CD14-positive monocyte (primary cell): ENCODE results near the gene MRTFA. TPM values are rescaled to one million over a fixed set of nuclear protein-coding genes. Genes with fewer than 3 reads are reported as not detected.

Source experiments
- DNase-seq, 3 donors: peaks; one replicate each; pipeline ENCODE4 v3.0.0-alpha.2; 2011 to 2022
- H2AFZ ChIP-seq: 2 replicates; pipeline ENCODE4 v1.6.0; 2012; ENCODE audit warnings: mild to moderate bottlenecking, low read depth, low read length, inconsistent platforms; ENCODE audit not compliant: insufficient read depth, poor library complexity, severe bottlenecking
- H3K27ac ChIP-seq, 2 donors: 1 replicate in 1 of 2; 2 replicates in 1 of 2; pipeline ENCODE4 v1.5.1; 2012 to 2013; ENCODE audit warnings: low read length in 2 of 2, control low read depth in 1 of 2, inconsistent platforms in 1 of 2, low read depth in 1 of 2, mild to moderate bottlenecking in 1 of 2
- H3K27me3 ChIP-seq, 2 donors: one replicate each; pipeline versions ENCODE4 v1.6.0 to v1.6.1; 2011 to 2013; ENCODE audit warnings: low read length in 2 of 2; ENCODE audit not compliant: control insufficient read depth in 2 of 2, insufficient read depth in 2 of 2
- H3K36me3 ChIP-seq, 2 donors: replicated peaks in 1 of 2; 1 replicate in 1 of 2; 2 replicates in 1 of 2; pipeline versions ENCODE4 v1.5.1 to v1.6.1; 2012 to 2013; ENCODE audit warnings: low read length in 2 of 2, control low read depth in 1 of 2, inconsistent platforms in 1 of 2, mild to moderate bottlenecking in 1 of 2; ENCODE audit not compliant: insufficient read depth in 2 of 2, control insufficient read depth in 1 of 2
- H3K4me1 ChIP-seq, 2 donors: 1 replicate in 1 of 2; 2 replicates in 1 of 2; pipeline versions ENCODE4 v1.5.1 to v1.6.1; 2012 to 2013; ENCODE audit warnings: low read length in 2 of 2, control low read depth in 1 of 2, inconsistent platforms in 1 of 2, mild to moderate bottlenecking in 1 of 2, moderate library complexity in 1 of 2; ENCODE audit not compliant: insufficient read depth in 2 of 2, control insufficient read depth in 1 of 2
- H3K4me2 ChIP-seq: replicated peaks from 2 replicates; pipeline ENCODE3; 2012; ENCODE audit warnings: low read length, moderate library complexity, mild to moderate bottlenecking; ENCODE audit not compliant: poor library complexity, severe bottlenecking; ENCODE audit errors: extremely low read depth
- H3K4me3 ChIP-seq, 3 experiments: fragments of 200-600 bp in 1 of 3; sonication (generic) in 1 of 3; replicated peaks in 1 of 3; 1 replicate in 2 of 3; 2 replicates in 1 of 3; pipeline ENCODE4 v1.5.1; 2011 to 2013; ENCODE audit warnings: low read length in 3 of 3, mild to moderate bottlenecking in 3 of 3, control low read depth in 2 of 3, low read depth in 2 of 3, inconsistent platforms in 1 of 3, moderate library complexity in 1 of 3
- H3K79me2 ChIP-seq: 2 replicates; pipeline ENCODE4 v1.6.0; 2012; ENCODE audit warnings: mild to moderate bottlenecking, control low read depth, inconsistent platforms, low read length, moderate library complexity; ENCODE audit not compliant: insufficient read depth
- H3K9ac ChIP-seq: 2 replicates; pipeline ENCODE4 v1.6.0; 2017; ENCODE audit warnings: low read length, mild to moderate bottlenecking; ENCODE audit not compliant: insufficient read depth, poor library complexity, severe bottlenecking
- H3K9me3 ChIP-seq, 2 donors: replicated peaks in 1 of 2; 1 replicate in 1 of 2; 2 replicates in 1 of 2; pipeline versions ENCODE4 v1.5.1 to v1.6.1; 2012 to 2013; ENCODE audit warnings: low read length in 2 of 2, control low read depth in 1 of 2; ENCODE audit not compliant: control insufficient read depth in 1 of 2, insufficient read depth in 1 of 2
- H4K20me1 ChIP-seq: 2 replicates; pipeline ENCODE4 v1.6.0; 2012; ENCODE audit warnings: mild to moderate bottlenecking, low read length, control low read depth, moderate library complexity; ENCODE audit not compliant: insufficient read depth
- H3K27ac Mint-ChIP-seq, 7 donors: one replicate each; pipeline ENCODE4 v1.8.0; 2020; ENCODE audit warnings: mild to moderate bottlenecking in 7 of 7, mixed read lengths in 7 of 7, moderate library complexity in 6 of 7, inconsistent platforms in 2 of 7
- H3K27me3 Mint-ChIP-seq, 3 donors: one replicate each; pipeline ENCODE4 v1.8.0; 2021 to 2022; ENCODE audit warnings: low read depth in 3 of 3, mild to moderate bottlenecking in 3 of 3, mixed read lengths in 3 of 3, moderate library complexity in 3 of 3, inconsistent platforms in 1 of 3
- H3K36me3 Mint-ChIP-seq, 2 donors: one replicate each; pipeline ENCODE4 v1.8.0; 2020; ENCODE audit warnings: mixed read lengths in 2 of 2, inconsistent platforms in 1 of 2, mild to moderate bottlenecking in 1 of 2
- H3K4me1 Mint-ChIP-seq: one replicate; pipeline ENCODE4 v1.8.0; 2020; ENCODE audit warnings: mild to moderate bottlenecking, mixed read lengths
- H3K4me3 Mint-ChIP-seq, 2 donors: one replicate each; pipeline ENCODE4 v1.8.0; 2020; ENCODE audit warnings: mild to moderate bottlenecking in 2 of 2, mixed read lengths in 2 of 2, moderate library complexity in 1 of 2
- H3K9me3 Mint-ChIP-seq, 7 donors: one replicate each; pipeline ENCODE4 v1.8.0; 2020 to 2022; ENCODE audit warnings: mixed read lengths in 7 of 7, mild to moderate bottlenecking in 6 of 7, moderate library complexity in 6 of 7, inconsistent platforms in 2 of 7
- CTCF ChIP-seq: fragments of 200-600 bp; IDR thresholded peaks from one replicate; pipeline ENCODE4 v1.8.0; 2022; ENCODE audit warnings: antibody characterized with exemption, mild to moderate bottlenecking
- WGBS: methylation state at CpG from one replicate; pipeline ENCODE4 v1.1.5; 2013; ENCODE audit warnings: missing lambda C conversion rate; ENCODE audit not compliant: insufficient coverage; 5-methylcytosine and 5-hydroxymethylcytosine counted together
- intact Hi-C, 2 donors: fragments of 100-400 bp; cut with micrococcal nuclease; formaldehyde crosslinking; loops; one replicate each; pipeline versions ENCODE4 v1.15.0 to v1.15.1; 2023
- polyA plus RNA-seq, 3 donors: library from polyadenylated mRNA; depleted of rRNA in 1 of 3; unstranded in 2 of 3; stranded (reverse) in 1 of 3; fragments of 300-500 nt in 2 of 3; fragments of >200 nt in 1 of 3; fragmentation: Illumina TruSeq in 2 of 3; gene quantifications; 1 replicate in 2 of 3; 2 replicates in 1 of 3; pipeline ENCODE4 v1.2.3, GENCODE V29; 2012 to 2021

MRTFA gene
- polyA plus RNA-seq, 3 donors, result 14.1 to 33.8 (median 18.9) TPM

- no peaks in the 10 kb centered on the region for H3K9me3 Mint-ChIP-seq
- 88% methylated on average over 10 of the region's 10 CpGs for WGBS
- peak overlapping the region in 1 of 2 donors; percentile 73 for H3K4me3 Mint-ChIP-seq
- no peak for DNase-seq
- Histone ChIP-seq H3K36me3 (peaks cover 73 to 82% of the 10 kb centered on the region in 2 donors), H3K9ac (peak overlapping the region; percentile 27), H3K79me2 (peaks cover 81% of the 10 kb centered on the region), H3K27ac (peak overlapping the region; percentile 49 to 77), H3K4me3 (no peak overlapping the region), H4K20me1 (peaks cover 99% of the 10 kb centered on the region), H3K9me3 (no peaks in the 10 kb centered on the region), H3K27me3 (no peaks in the 10 kb centered on the region), H2AFZ (no peak overlapping the region), H3K4me2 (no peak overlapping the region), H3K4me1 (peaks cover 49 to 69% of the 10 kb centered on the region in 2 donors)
- H3K27me3 Mint-ChIP-seq, result peaks cover 0 to 2% (median 0%) of the 10 kb centered on the region in 3 donors
- no peak for TF ChIP-seq CTCF
- intact Hi-C loops, result no loop called here
- peaks cover 51% of the 10 kb centered on the region for H3K4me1 Mint-ChIP-seq
- H3K27ac Mint-ChIP-seq, result peak overlapping the region; percentile 90 to 96 (median 94)
- peaks cover 57 to 83% of the 10 kb centered on the region in 2 donors for H3K36me3 Mint-ChIP-seq
Observed at GRCh38 chr22:40416267-40416570, 220.3 kb downstream of the MRTFA start.

GRCh38 chr22:40415531-40416266 is 220.8 kb downstream of the MRTFA start:
- peaks cover 51% of the 10 kb centered on the region for H3K4me1 Mint-ChIP-seq
- Histone ChIP-seq H3K9ac (peak overlapping the region; percentile 27), H3K4me3 (peak overlapping the region in 1 of 3 experiments; percentile 13), H3K9me3 (no peaks in the 10 kb centered on the region), H3K4me2 (peak overlapping the region; percentile 44), H3K36me3 (peaks cover 73 to 82% of the 10 kb centered on the region in 2 donors), H3K79me2 (peaks cover 81% of the 10 kb centered on the region), H2AFZ (no peak overlapping the region), H4K20me1 (peaks cover 99% of the 10 kb centered on the region), H3K27me3 (no peaks in the 10 kb centered on the region), H3K27ac (peak overlapping the region; percentile 49 to 77), H3K4me1 (peaks cover 49 to 69% of the 10 kb centered on the region in 2 donors)
- no peaks in the 10 kb centered on the region for H3K9me3 Mint-ChIP-seq
- H3K27ac Mint-ChIP-seq, result peak overlapping the region; percentile 90 to 96 (median 94)
- peaks cover 57 to 83% of the 10 kb centered on the region in 2 donors for H3K36me3 Mint-ChIP-seq
- H3K4me3 Mint-ChIP-seq, result peak overlapping the region; percentile 63 to 73
- H3K27me3 Mint-ChIP-seq, result peaks cover 0 to under 1% (median 0%) of the 10 kb centered on the region in 3 donors
- no peak for TF ChIP-seq CTCF
- intact Hi-C loops, result no loop called here
- WGBS, result 30% methylated on average over 19 of the region's 19 CpGs
- peak; percentile 49 to 69 (median 54) for DNase-seq
